HL-60 (cell line): ENCODE data around the gene DPH7.
"Not testable (repeated sequence)": the region's sequence is repeated elsewhere in the genome, so short reads cannot be mapped to it uniquely, and the experiment has no call there.

Experiments used
- DNase-seq, 2 experiments: peaks; one replicate each; pipeline ENCODE4 v3.0.0-alpha.2; 2010 to 2020; ENCODE audit warnings: low read depth in 1 of 2, low spot score in 1 of 2
- H3K27ac ChIP-seq: fragments of 250-450 bp; sonication (Bioruptor Pico); replicated peaks from 2 replicates; pipeline ENCODE4 v1.5.1; 2020; ENCODE audit warnings: mild to moderate bottlenecking, moderate library complexity
- H3K27me3 ChIP-seq: fragments of 250-450 bp; sonication (Bioruptor Pico); 2 replicates; pipeline ENCODE4 v1.5.1; 2021; ENCODE audit warnings: mild to moderate bottlenecking, moderate library complexity; ENCODE audit not compliant: insufficient read depth, poor library complexity, severe bottlenecking
- H3K4me3 ChIP-seq: replicated peaks from 2 replicates; pipeline ENCODE4 v1.5.1; 2011; ENCODE audit warnings: mild to moderate bottlenecking, control low read depth, low read length; ENCODE audit not compliant: insufficient read depth
- CTCF ChIP-seq: IDR thresholded peaks from one replicate; pipeline ENCODE4 v1.5.1; 2011; ENCODE audit warnings: low read length, control low read depth, inconsistent platforms; ENCODE audit not compliant: insufficient read depth
- GABPA ChIP-seq: IDR thresholded peaks from 2 replicates; pipeline ENCODE4 v1.6.1; 2012; ENCODE audit warnings: low read depth
- POLR2AphosphoS5 ChIP-seq: IDR thresholded peaks from 2 replicates; pipeline ENCODE4 v1.6.1; 2012; ENCODE audit warnings: low read depth
- REST ChIP-seq: IDR thresholded peaks from 2 replicates; pipeline ENCODE4 v1.6.1; 2012; ENCODE audit warnings: low read depth; ENCODE audit not compliant: insufficient replicate concordance
- SPI1 ChIP-seq: IDR thresholded peaks from 2 replicates; pipeline ENCODE4 v1.6.1; 2012; ENCODE audit warnings: low read depth, mild to moderate bottlenecking, borderline replicate concordance

Gene DPH7

GRCh38 chr9:137540536-137540935 is 38.2 kb downstream of the DPH7 start:
- Histone ChIP-seq H3K4me3 (no peak overlapping the region), H3K27ac (no peak overlapping the region), H3K27me3 (no peaks in the 10 kb centered on the region)
- DNase-seq = no peak
- no peak for TF ChIP-seq REST
- no peak for TF ChIP-seq SPI1
- TF ChIP-seq POLR2AphosphoS5 = no peak
- TF ChIP-seq GABPA = no peak
- no peak for TF ChIP-seq CTCF

- TF ChIP-seq SPI1 (no peak), REST (no peak), CTCF (no peak)
- DNase-seq = no peak
- Histone ChIP-seq H3K4me3 (no peak overlapping the region), H3K27ac (no peak overlapping the region), H3K27me3 (no peaks in the 10 kb centered on the region)
Measured at GRCh38 chr9:137538058-137538457, 40.7 kb downstream of the DPH7 start.

- peak; percentile 32 to 66 for DNase-seq
- not testable (repeated sequence) for H3K4me3 ChIP-seq
Measured at GRCh38 chr9:137536594-137537131, 42.1 kb downstream of the DPH7 start.

GRCh38 chr9:137535120-137535428 is 43.7 kb downstream of the DPH7 start:
- TF ChIP-seq CTCF = no peak
- no peak for TF ChIP-seq GABPA
- no peak for TF ChIP-seq POLR2AphosphoS5
- no peak for TF ChIP-seq REST
- TF ChIP-seq SPI1 = no peak
- Histone ChIP-seq H3K4me3 (no peak overlapping the region), H3K27me3 (no peaks in the 10 kb centered on the region), H3K27ac (peak overlapping the region; percentile 50)
- DNase-seq = no peak

More at GRCh38 chr9:137536594-137537131, 42.1 kb downstream of the DPH7 start:
- not testable (repeated sequence) for H3K27ac ChIP-seq, H3K27me3 ChIP-seq
- TF ChIP-seq SPI1 = peak; percentile 28; the same call in 1 of the 2 replicates
